Epithelial cell of esophagus (primary cell): Measurements from ENCODE around the gene ROCK2.

Experiments
- DNase-seq: peaks from one replicate; pipeline ENCODE4 v3.0.0; 2010; ENCODE audit warnings: low read depth
- H3K4me3 ChIP-seq: 2 replicates; pipeline ENCODE4 v1.5.1; 2011; ENCODE audit warnings: mild to moderate bottlenecking, low read length, control low read depth
- CTCF ChIP-seq: IDR thresholded peaks from 2 replicates; pipeline ENCODE4 v1.5.1; 2011; ENCODE audit warnings: low read depth, mild to moderate bottlenecking, low read length, control low read depth, inconsistent platforms; ENCODE audit not compliant: insufficient read depth; ENCODE audit errors: missing control alignments

ROCK2 gene

GRCh38 chr2:11179899-11180298, 164.5 kb downstream of the ROCK2 start:
- H3K4me3 ChIP-seq: no peak overlapping the region
- TF ChIP-seq CTCF: no peak

GRCh38 chr2:11179196-11179595, 165.2 kb downstream of the ROCK2 start:
- no peak for TF ChIP-seq CTCF
- DNase-seq: no peak
- no peak overlapping the region for H3K4me3 ChIP-seq

More at GRCh38 chr2:11179899-11180298, 164.5 kb downstream of the ROCK2 start:
- DNase-seq: no peak

- DNase-seq: no peak
- TF ChIP-seq CTCF: no peak
- H3K4me3 ChIP-seq: no peak overlapping the region
Observed at GRCh38 chr2:11177871-11178690, 166.4 kb downstream of the ROCK2 start.

GRCh38 chr2:11175293-11175795, 169.1 kb downstream of the ROCK2 start:
- TF ChIP-seq CTCF: no peak
- DNase-seq: no peak

GRCh38 chr2:11174222-11174621, 170.2 kb downstream of the ROCK2 start:
- DNase-seq: no peak
- H3K4me3 ChIP-seq: no peak overlapping the region

More at GRCh38 chr2:11175293-11175795, 169.1 kb downstream of the ROCK2 start:
- H3K4me3 ChIP-seq: no peak overlapping the region

GRCh38 chr2:11169333-11169732, 175.1 kb downstream of the ROCK2 start:
- no peak for DNase-seq
- TF ChIP-seq CTCF: no peak
- H3K4me3 ChIP-seq: no peak overlapping the region

More at GRCh38 chr2:11174222-11174621, 170.2 kb downstream of the ROCK2 start:
- TF ChIP-seq CTCF: no peak

GRCh38 chr2:11168488-11168887, 175.9 kb downstream of the ROCK2 start:
- no peak for DNase-seq
- no peak overlapping the region for H3K4me3 ChIP-seq
- TF ChIP-seq CTCF: no peak
